A549 (cell line): ENCODE data around the gene SGSH. TPM values are rescaled to one million over a fixed set of nuclear protein-coding genes. Genes with fewer than 3 reads are reported as not detected.

Experiments used
- ATAC-seq, 2 experiments: fragments of 200-7000 bp in 1 of 2; fragments of >200 bp in 1 of 2; cut with Nextera tagmentation in 1 of 2; cut with Tn5 transposase in 1 of 2; 3 replicates each; pipeline versions ENCODE4 v1.8.0 to v1.9.1; 2018 to 2020; ENCODE audit warnings: mild to moderate bottlenecking in 1 of 2, moderate library complexity in 1 of 2
- CTCF ChIA-PET: fragments of 300-600 bp; sonication (Branson Sonifier 250); formaldehyde crosslinking; extraction: SDS; loops from one replicate; lab custom pipeline; 2021; ENCODE audit warnings: antibody characterized with exemption, inconsistent platforms; lab: Yijun Ruan, JAX
- POLR2A ChIA-PET: fragments of 350-600 bp; formaldehyde crosslinking; extraction: SDS; loops from one replicate; lab custom pipeline; 2021; ENCODE audit warnings: antibody characterized with exemption, inconsistent platforms; lab: Yijun Ruan, JAX
- DNase-seq, 2 experiments: peaks; one replicate each; pipeline versions ENCODE4 v3.0.0 to v3.0.0-alpha.2; 2011 to 2016; ENCODE audit warnings: low read depth in 1 of 2, low spot score in 1 of 2
- FAIRE-seq: peaks from 2 replicates; lab custom pipeline; 2011; peaks lifted over from hg19 to GRCh38; lab: Jason Lieb, UNC
- H3K27ac ChIP-seq, 2 experiments: fragments of >200 bp; sonication (Bioruptor Twin); formaldehyde crosslinking; 3 replicates each; pipeline ENCODE4 v1.5.1; 2016 to 2017
- H3K4me1 ChIP-seq: fragments of >200 bp; sonication (Bioruptor Twin); formaldehyde crosslinking; 3 replicates; pipeline ENCODE4 v1.6.1; 2016
- H3K4me2 ChIP-seq: fragments of >200 bp; sonication (Bioruptor Twin); formaldehyde crosslinking; 3 replicates; pipeline ENCODE4 v1.6.1; 2016
- H3K4me3 ChIP-seq: fragments of >200 bp; sonication (Bioruptor Twin); formaldehyde crosslinking; 3 replicates; pipeline ENCODE4 v1.5.1; 2016
- H3K9me3 ChIP-seq: fragments of >200 bp; sonication (Bioruptor Twin); formaldehyde crosslinking; 3 replicates; pipeline ENCODE4 v1.6.1; 2016
- BCL3 ChIP-seq: fragments of >200 bp; sonication (Bioruptor Twin); formaldehyde crosslinking; IDR thresholded peaks from 3 replicates; pipeline ENCODE4 v1.6.1; 2016
- CBX2 ChIP-seq: fragments of 200-600 bp; sonication (generic); IDR thresholded peaks from 2 replicates; pipeline ENCODE4 v1.6.1; 2016; ENCODE audit warnings: low read depth, mild to moderate bottlenecking, borderline replicate concordance
- CEBPB ChIP-seq, 2 experiments: fragments of >200 bp in 1 of 2; sonication (Bioruptor Twin) in 1 of 2; formaldehyde crosslinking in 1 of 2; IDR thresholded peaks; 2 replicates each; pipeline ENCODE4 v1.6.1; 2012 to 2016
- CHD2 ChIP-seq: fragments of 150-350 bp; IDR thresholded peaks from 2 replicates; pipeline ENCODE4 v1.6.1; 2014; ENCODE audit warnings: low read length; ENCODE audit not compliant: partially characterized antibody
- CTCF ChIP-seq: fragments of >200 bp; sonication (Bioruptor Twin); formaldehyde crosslinking; IDR thresholded peaks from 3 replicates; pipeline ENCODE4 v1.5.1; 2016
- EHF ChIP-seq: fragments of 250-450 bp; sonication (Bioruptor Pico); IDR thresholded peaks from 2 replicates; pipeline ENCODE4 v1.5.0; 2020; ENCODE audit warnings: mild to moderate bottlenecking
- EHMT2 ChIP-seq: fragments of 200-600 bp; sonication (generic); IDR thresholded peaks from 2 replicates; pipeline ENCODE4 v1.6.1; 2016; ENCODE audit warnings: antibody characterized with exemption, low read depth, mild to moderate bottlenecking, moderate library complexity
- ELK1 ChIP-seq: fragments of 150-350 bp; IDR thresholded peaks from 2 replicates; pipeline ENCODE4 v1.6.1; 2014; ENCODE audit warnings: low read depth, mild to moderate bottlenecking, low read length
- ESRRA ChIP-seq: fragments of 150-350 bp; IDR thresholded peaks from 2 replicates; pipeline ENCODE4 v1.6.1; 2014; ENCODE audit warnings: mild to moderate bottlenecking, low read length, borderline replicate concordance
- FOSB ChIP-seq: fragments of 250-450 bp; sonication (Bioruptor Pico); IDR thresholded peaks from 2 replicates; pipeline ENCODE4 v1.5.0; 2020; ENCODE audit warnings: mild to moderate bottlenecking, moderate library complexity
- HES2 ChIP-seq: fragments of >200 bp; sonication (Bioruptor Twin); formaldehyde crosslinking; IDR thresholded peaks from 2 replicates; pipeline ENCODE4 v1.6.1; 2016
- HEYL ChIP-seq: fragments of 250-450 bp; sonication (Bioruptor Pico); IDR thresholded peaks from 2 replicates; pipeline ENCODE4 v1.8.0; 2021; ENCODE audit warnings: mild to moderate bottlenecking, moderate library complexity
- HOXA7 ChIP-seq: fragments of 250-450 bp; sonication (Bioruptor Pico); IDR thresholded peaks from 2 replicates; pipeline ENCODE4 v1.5.0; 2020; ENCODE audit warnings: mild to moderate bottlenecking, moderate library complexity
- HOXB5 ChIP-seq: fragments of 250-450 bp; sonication (Bioruptor Pico); IDR thresholded peaks from 2 replicates; pipeline ENCODE4 v1.5.0; 2020; ENCODE audit warnings: mild to moderate bottlenecking, moderate library complexity
- JUN ChIP-seq, 2 experiments: fragments of >200 bp; sonication (Bioruptor Twin); formaldehyde crosslinking; IDR thresholded peaks; 2 replicates in 1 of 2; 3 replicates in 1 of 2; pipeline ENCODE4 v1.6.1; 2016 to 2017
- JUNB ChIP-seq: fragments of >200 bp; sonication (Bioruptor Twin); formaldehyde crosslinking; IDR thresholded peaks from 2 replicates; pipeline ENCODE4 v1.6.1; 2016
- KDM1A ChIP-seq: fragments of 200-600 bp; sonication (generic); IDR thresholded peaks from 2 replicates; pipeline ENCODE4 v1.6.1; 2016; ENCODE audit warnings: low read depth, mild to moderate bottlenecking
- KDM5A ChIP-seq: fragments of 200-600 bp; sonication (generic); IDR thresholded peaks from 2 replicates; pipeline ENCODE4 v1.6.1; 2016; ENCODE audit warnings: antibody characterized with exemption, mild to moderate bottlenecking
- MAFK ChIP-seq: fragments of 450-650 bp; IDR thresholded peaks from 2 replicates; pipeline ENCODE4 v1.6.1; 2014; ENCODE audit not compliant: partially characterized antibody
- NFE2L2 ChIP-seq: fragments of 150-350 bp; conservative IDR thresholded peaks from 2 replicates; pipeline ENCODE4 v1.6.1; 2014; ENCODE audit warnings: low read length
- NPAS2 ChIP-seq: fragments of 250-450 bp; sonication (Bioruptor Pico); IDR thresholded peaks from 2 replicates; pipeline ENCODE4 v1.8.0; 2022; ENCODE audit warnings: mild to moderate bottlenecking, moderate library complexity, borderline replicate concordance
- NR3C1 ChIP-seq: fragments of >200 bp; sonication (Bioruptor Twin); formaldehyde crosslinking; IDR thresholded peaks from 3 replicates; pipeline ENCODE4 v1.6.1; 2017
- POLR2AphosphoS2 ChIP-seq: conservative IDR thresholded peaks from 2 replicates; pipeline ENCODE4 v1.6.1; 2012; ENCODE audit warnings: low read length, improper control_type of control experiment, inconsistent platforms
- RCOR1 ChIP-seq: fragments of 150-350 bp; IDR thresholded peaks from 2 replicates; pipeline ENCODE4 v1.6.1; 2014; ENCODE audit warnings: antibody characterized with exemption, low read length, low read depth
- SMC3 ChIP-seq: fragments of >200 bp; sonication (Bioruptor Twin); formaldehyde crosslinking; IDR thresholded peaks from 3 replicates; pipeline ENCODE4 v1.6.1; 2018; ENCODE audit warnings: inconsistent platforms
- TFCP2L1 ChIP-seq: fragments of 250-450 bp; sonication (Bioruptor Pico); IDR thresholded peaks from 2 replicates; pipeline ENCODE4 v1.5.0; 2021; ENCODE audit warnings: mild to moderate bottlenecking
- ZC3H11A ChIP-seq: fragments of 450-650 bp; IDR thresholded peaks from 2 replicates; pipeline ENCODE4 v1.6.1; 2014; ENCODE audit warnings: antibody characterized with exemption, mild to moderate bottlenecking
- ZNF302 ChIP-seq: fragments of 250-450 bp; sonication (Bioruptor Pico); IDR thresholded peaks from 2 replicates; pipeline ENCODE4 v1.9.0; 2021; ENCODE audit warnings: inconsistent platforms, mild to moderate bottlenecking, moderate library complexity
- ZSCAN20 ChIP-seq: fragments of 250-450 bp; sonication (Bioruptor Pico); IDR thresholded peaks from 2 replicates; pipeline ENCODE4 v1.8.0; 2022; ENCODE audit warnings: mild to moderate bottlenecking, moderate library complexity
- WGBS: methylation state at CpG from one replicate; pipeline ENCODE4 v1.1.6; 2017; ENCODE audit errors: missing lambda C conversion rate; 5-methylcytosine and 5-hydroxymethylcytosine counted together
- polyA plus RNA-seq, 4 experiments: library from polyadenylated mRNA; depleted of rRNA in 3 of 4; stranded (reverse); fragments of >200 nt; fragmentation: RNase III in 1 of 4; extraction: RNeasy Plus Mini Kit Qiagen cat#74134 plus additional on column Dnase treatment in 1 of 4; gene quantifications; 2 replicates in 3 of 4; 3 replicates in 1 of 4; pipeline ENCODE4 v1.2.3, GENCODE V29; 2011 to 2017

Gene SGSH
- polyA plus RNA-seq, 2 of the 4 experiments (the other 2 are of a cell fraction) = 14.5 to 24.7 TPM

GRCh38 chr17:80164185-80164584 lies 55.9 kb downstream of the SGSH start:
- Histone ChIP-seq H3K4me3 (no peak overlapping the region), H3K27ac (no peak overlapping the region), H3K9me3 (no peaks in the 10 kb centered on the region), H3K4me2 (no peak overlapping the region), H3K4me1 (no peaks in the 10 kb centered on the region)
- ChIA-PET POLR2A (no interaction called here), CTCF (interaction anchor here (0.8 to 2.2 kb wide), 5 partner anchors 13 to 81 kb away, joined by 3 to 7 read pairs (median 4); no protein-coding TSS in a partner anchor)
- no peak for DNase-seq
- no peak for FAIRE-seq
- TF ChIP-seq ZC3H11A = no peak
- no peak for TF ChIP-seq POLR2AphosphoS2
- no peak for TF ChIP-seq CHD2
- WGBS = 73% methylated on average over 11 of the region's 11 CpGs
- ATAC-seq = no peak

GRCh38 chr17:80163336-80163735 lies 56.8 kb downstream of the SGSH start:
- no peak overlapping the region for H3K4me2 ChIP-seq
- no peaks in the 10 kb centered on the region for H3K4me1 ChIP-seq
- WGBS = 83% methylated on average over 4 of the region's 4 CpGs
- no peak for TF ChIP-seq KDM5A
- no peak for TF ChIP-seq CEBPB (IDR thresholded peaks at IDR 0.05)
- no peak for TF ChIP-seq BCL3
- no peak for TF ChIP-seq HES2
- TF ChIP-seq ESRRA = no peak
- no peak for TF ChIP-seq CBX2
- no peak for TF ChIP-seq NFE2L2
- no peak for TF ChIP-seq POLR2AphosphoS2
- TF ChIP-seq HOXA7 (CRISPR knock-in tag) = no peak
- no peak for TF ChIP-seq JUN (IDR thresholded peaks at IDR 0.05)
- TF ChIP-seq SMC3 = no peak
- TF ChIP-seq EHF (CRISPR knock-in tag) = no peak
- no peak for TF ChIP-seq NPAS2
- no peak for TF ChIP-seq ELK1
- no peak for TF ChIP-seq CTCF
- no peak for TF ChIP-seq HEYL (CRISPR knock-in tag)
- no peak for TF ChIP-seq ZC3H11A
- FAIRE-seq (no peak), DNase-seq (no peak), ATAC-seq (no peak)
- no peak overlapping the region for H3K27ac ChIP-seq
- no peak overlapping the region for H3K4me3 ChIP-seq
- H3K9me3 ChIP-seq = no peaks in the 10 kb centered on the region
- CTCF ChIA-PET = interaction anchor here (1.1 to 1.3 kb wide), 2 partner anchors 12 to 80 kb away, joined by 3 to 4 read pairs; no protein-coding TSS in a partner anchor
- POLR2A ChIA-PET = no interaction called here

GRCh38 chr17:80160536-80160935 lies 59.6 kb downstream of the SGSH start:
- no peak overlapping the region for H3K27ac ChIP-seq

More at GRCh38 chr17:80160536-80160935, 59.6 kb downstream of the SGSH start:
- H3K4me1 ChIP-seq = no peaks in the 10 kb centered on the region
- TF ChIP-seq ZSCAN20 (CRISPR knock-in tag) (no peak), ESRRA (no peak), TFCP2L1 (CRISPR knock-in tag) (no peak), FOSB (no peak), SMC3 (no peak), RCOR1 (no peak), NR3C1 (no peak), KDM1A (no peak), JUNB (no peak), MAFK (no peak), EHMT2 (no peak), ZNF302 (no peak), HOXB5 (CRISPR knock-in tag) (no peak)
- TF ChIP-seq, all 56 proteins: peak for 0
- Histone ChIP-seq H3K4me3 (no peak overlapping the region), H3K9me3 (no peaks in the 10 kb centered on the region), H3K4me2 (no peak overlapping the region)
- no peak for DNase-seq
- 53% methylated on average over 3 of the region's 3 CpGs for WGBS
- CTCF ChIA-PET = interaction anchor here (0.8 to 1.0 kb wide), 3 partner anchors 10 to 79 kb away, joined by 3 read pairs; partner anchors contain the start of gene GAA
- ATAC-seq = peak; percentile 41 to 45; a peak in 4 of 6 replicates
- no peak for FAIRE-seq
- POLR2A ChIA-PET = interaction anchor here (0.5 kb wide), 1 partner anchor 133 kb away, joined by 4 read pairs; no protein-coding TSS in a partner anchor
